ENCODE measurements around the gene STEAP4.

- TF ChIP-seq POLR2A (IDR thresholded peaks at IDR 0.05; ENCODE audit: low read length) (no peak), GATA1 (IDR thresholded peaks at IDR 0.05; ENCODE audit: low read depth, low read length) (no peak)
Measured at GRCh38 chr7:88253640-88254039, 53.1 kb downstream of the STEAP4 start.
